ENCODE results near the gene HSD17B13.

Gene HSD17B13

GRCh38 chr4:87310691-87311335, 11.9 kb downstream of the HSD17B13 start:
- H3K9me2 ChIP-seq (replicated peaks; ENCODE audit: control insufficient read depth, low read length) = no peaks in the 10 kb centered on the region

GRCh38 chr4:87309625-87310024, 13.1 kb downstream of the HSD17B13 start:
- no peaks in the 10 kb centered on the region for H3F3A ChIP-seq (ENCODE audit: control insufficient read depth, insufficient read depth)
- H3K9me2 ChIP-seq (replicated peaks; ENCODE audit: control insufficient read depth, low read length) = no peaks in the 10 kb centered on the region
- no peaks in the 10 kb centered on the region for H3K36me3 ChIP-seq (ENCODE audit: control insufficient read depth, low read length)
- no peaks in the 10 kb centered on the region for H4K20me1 ChIP-seq (ENCODE audit: control insufficient read depth, insufficient read depth, low read depth, low read length)
- H3K79me2 ChIP-seq (ENCODE audit: control insufficient read depth, low read length) = no peaks in the 10 kb centered on the region
- no peaks in the 10 kb centered on the region for H3K9me3 ChIP-seq (ENCODE audit: control insufficient read depth, insufficient read depth, low read length)
- H3K4me2 ChIP-seq (ENCODE audit: low read length) = no peak overlapping the region
- H3K27me3 ChIP-seq (ENCODE audit: control insufficient read depth, low read length) = no peaks in the 10 kb centered on the region
- no peaks in the 10 kb centered on the region for H3K4me1 ChIP-seq (ENCODE audit: control insufficient read depth, low read length)
- H3K27ac ChIP-seq (ENCODE audit: low read depth, low read length) = no peak overlapping the region
- no peak for TF ChIP-seq CTCF (IDR thresholded peaks at IDR 0.05; ENCODE audit: low read depth, low read length, poor library complexity, severe bottlenecking)
- no peak for TF ChIP-seq EZH2phosphoT487 (IDR thresholded peaks at IDR 0.05; ENCODE audit: borderline replicate concordance, low read length)
- H3K4me3 ChIP-seq (ENCODE audit: low read length) = no peak overlapping the region

More at GRCh38 chr4:87310691-87311335, 11.9 kb downstream of the HSD17B13 start:
- no peaks in the 10 kb centered on the region for H3K9me3 ChIP-seq (ENCODE audit: control insufficient read depth, insufficient read depth, low read length)
- H3K4me3 ChIP-seq (ENCODE audit: low read length) = no peak overlapping the region
- no peaks in the 10 kb centered on the region for H3K27me3 ChIP-seq (ENCODE audit: control insufficient read depth, low read length)
- H3K36me3 ChIP-seq (ENCODE audit: control insufficient read depth, low read length) = no peaks in the 10 kb centered on the region
- no peak for TF ChIP-seq EZH2phosphoT487 (IDR thresholded peaks at IDR 0.05; ENCODE audit: borderline replicate concordance, low read length)
- no peak for TF ChIP-seq CTCF (IDR thresholded peaks at IDR 0.05; ENCODE audit: low read depth, low read length, poor library complexity, severe bottlenecking)
- H3K4me2 ChIP-seq (ENCODE audit: low read length) = no peak overlapping the region
- no peak overlapping the region for H3K27ac ChIP-seq (ENCODE audit: low read depth, low read length)
- H3F3A ChIP-seq (ENCODE audit: control insufficient read depth, insufficient read depth) = no peaks in the 10 kb centered on the region
- H3K79me2 ChIP-seq (ENCODE audit: control insufficient read depth, low read length) = no peaks in the 10 kb centered on the region
- H3K4me1 ChIP-seq (ENCODE audit: control insufficient read depth, low read length) = no peaks in the 10 kb centered on the region
- H4K20me1 ChIP-seq (ENCODE audit: control insufficient read depth, insufficient read depth, low read depth, low read length) = no peaks in the 10 kb centered on the region

- no peaks in the 10 kb centered on the region for H3K4me1 ChIP-seq (ENCODE audit: control insufficient read depth, low read length)
- no peaks in the 10 kb centered on the region for H3F3A ChIP-seq (ENCODE audit: control insufficient read depth, insufficient read depth)
- H3K4me2 ChIP-seq (ENCODE audit: low read length) = no peak overlapping the region
- no peaks in the 10 kb centered on the region for H3K9me2 ChIP-seq (replicated peaks; ENCODE audit: control insufficient read depth, low read length)
- H3K27ac ChIP-seq (ENCODE audit: low read depth, low read length) = no peak overlapping the region
- no peaks in the 10 kb centered on the region for H3K27me3 ChIP-seq (ENCODE audit: control insufficient read depth, low read length)
- TF ChIP-seq CTCF (IDR thresholded peaks at IDR 0.05; ENCODE audit: low read depth, low read length, poor library complexity, severe bottlenecking) = no peak
- TF ChIP-seq EZH2phosphoT487 (IDR thresholded peaks at IDR 0.05; ENCODE audit: borderline replicate concordance, low read length) = no peak
- H3K36me3 ChIP-seq (ENCODE audit: control insufficient read depth, low read length) = no peaks in the 10 kb centered on the region
- no peak overlapping the region for H3K4me3 ChIP-seq (ENCODE audit: low read length)
- H4K20me1 ChIP-seq (ENCODE audit: control insufficient read depth, insufficient read depth, low read depth, low read length) = no peaks in the 10 kb centered on the region
- no peaks in the 10 kb centered on the region for H3K79me2 ChIP-seq (ENCODE audit: control insufficient read depth, low read length)
- H3K9me3 ChIP-seq (ENCODE audit: control insufficient read depth, insufficient read depth, low read length) = no peaks in the 10 kb centered on the region
Measured at GRCh38 chr4:87306056-87306455, 16.6 kb downstream of the HSD17B13 start.

Measured in DOHH2 (cell line).